Brain microvascular endothelial cell (primary cell): ENCODE data around the gene SASH1.

ENCODE experiments used
- DNase-seq: peaks from one replicate; pipeline ENCODE4 v3.0.0-alpha.2; 2020
- H3K27ac ChIP-seq: fragments of 250-450 bp; sonication (Bioruptor Pico); 2 replicates; pipeline ENCODE4 v1.5.1; 2020; ENCODE audit warnings: mild to moderate bottlenecking, moderate library complexity
- H3K27me3 ChIP-seq: fragments of 250-450 bp; sonication (Bioruptor Pico); replicated peaks from 2 replicates; pipeline ENCODE4 v1.5.1; 2020; ENCODE audit warnings: mild to moderate bottlenecking
- H3K36me3 ChIP-seq: fragments of 250-450 bp; sonication (Bioruptor Pico); replicated peaks from 2 replicates; pipeline ENCODE4 v1.5.1; 2020; ENCODE audit warnings: mild to moderate bottlenecking
- H3K4me3 ChIP-seq: 2 replicates; pipeline ENCODE4 v1.5.1; 2011; ENCODE audit warnings: low read depth, mild to moderate bottlenecking, control low read depth, low read length, moderate library complexity
- CTCF ChIP-seq: IDR thresholded peaks from 2 replicates; pipeline ENCODE4 v1.5.1; 2011; ENCODE audit warnings: low read depth, mild to moderate bottlenecking, moderate library complexity, low read length, control low read depth, inconsistent platforms; ENCODE audit errors: missing control alignments
- in situ Hi-C: cut with HindIII; loops from 2 replicates; pipeline ENCODE4 v1.10.0; 2017; ENCODE audit warnings: low sequenced_read_pairs, low pct_ligation_motif_present

SASH1 gene

DNA sequence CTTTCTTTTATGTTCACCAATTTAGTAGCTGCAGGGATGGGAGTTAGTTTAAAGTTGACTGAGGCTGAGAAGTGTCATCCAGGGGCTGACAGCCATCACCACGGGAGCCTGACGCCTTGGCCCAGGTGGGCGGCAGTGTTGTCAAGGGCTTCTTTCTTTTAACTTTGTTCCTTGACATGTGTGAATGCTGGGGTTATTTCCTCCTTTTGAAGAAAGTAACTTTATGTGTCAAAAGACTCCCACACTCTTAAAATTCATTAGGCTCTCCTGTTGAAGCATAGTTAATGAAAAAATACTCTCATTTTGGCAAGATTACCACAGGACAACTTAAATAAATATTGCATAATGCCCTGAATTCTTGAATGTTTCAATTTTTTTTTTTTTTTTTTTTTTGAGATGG, 50.0 kb downstream of the SASH1 start:
- no peak for DNase-seq
- Histone ChIP-seq H3K4me3 (no peak overlapping the region), H3K27ac (no peak overlapping the region), H3K36me3 (peaks cover 2% of the 10 kb centered on the region), H3K27me3 (no peaks in the 10 kb centered on the region)
- in situ Hi-C loops = no loop called here
- no peak for TF ChIP-seq CTCF

- in situ Hi-C loops = no loop called here
- no peaks in the 10 kb centered on the region for H3K27me3 ChIP-seq
- TF ChIP-seq CTCF = no peak
- H3K4me3 ChIP-seq = no peak overlapping the region
- H3K27ac ChIP-seq = no peak overlapping the region
- H3K36me3 ChIP-seq = peaks cover 2% of the 10 kb centered on the region
- DNase-seq = no peak
Measured at GRCh38 chr6:148395583-148396101, 53.0 kb downstream of the SASH1 start.

DNA sequence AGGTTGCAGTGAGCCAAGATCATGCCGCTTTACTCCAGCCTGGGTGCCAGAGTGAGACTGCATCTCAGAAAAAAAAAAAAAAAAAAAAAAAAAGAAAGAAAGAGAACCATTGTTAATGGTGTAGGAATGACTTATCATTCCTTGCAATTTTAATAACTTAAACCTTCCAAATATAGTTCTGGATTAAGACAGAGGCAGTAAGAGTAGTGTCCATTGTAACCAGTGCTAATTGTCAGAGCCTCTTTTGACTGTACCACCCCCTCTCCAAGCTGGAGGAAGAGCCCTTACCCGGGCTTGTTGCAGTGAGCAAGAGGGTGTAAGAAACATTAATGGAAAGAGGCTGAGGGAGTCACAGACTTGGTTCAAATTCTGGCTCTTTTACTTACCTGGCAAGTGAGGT, 53.8 kb downstream of the SASH1 start:
- DNase-seq = no peak
- H3K27me3 ChIP-seq = no peaks in the 10 kb centered on the region
- in situ Hi-C loops = no loop called here
- no peak for TF ChIP-seq CTCF
- H3K36me3 ChIP-seq = peaks cover 2% of the 10 kb centered on the region
- H3K27ac ChIP-seq = no peak overlapping the region
- no peak overlapping the region for H3K4me3 ChIP-seq

DNA sequence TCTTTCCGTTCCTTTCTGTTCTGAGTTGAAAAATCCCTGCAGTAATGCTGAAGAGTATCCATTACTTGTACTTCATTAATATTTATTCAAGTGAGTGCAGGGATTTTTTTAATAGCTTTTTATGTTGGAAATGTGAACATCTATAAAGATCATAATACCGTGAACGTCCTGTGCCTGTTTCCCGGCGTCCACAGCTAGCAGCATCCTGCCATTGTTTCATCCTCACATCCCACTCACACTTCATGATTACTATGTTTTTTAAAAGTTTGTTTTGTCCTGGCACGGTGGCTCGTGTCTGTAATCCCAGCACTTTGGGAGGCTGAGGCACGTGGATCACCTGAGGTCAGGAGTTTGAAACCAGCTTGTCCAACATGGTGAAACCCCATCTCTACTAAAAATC, 54.3 kb downstream of the SASH1 start:
- in situ Hi-C loops = no loop called here
- DNase-seq = no peak
- Histone ChIP-seq H3K27me3 (no peaks in the 10 kb centered on the region), H3K27ac (no peak overlapping the region), H3K4me3 (no peak overlapping the region), H3K36me3 (peaks cover 2% of the 10 kb centered on the region)
- no peak for TF ChIP-seq CTCF

GRCh38 chr6:148398244-148398643, 55.6 kb downstream of the SASH1 start:
- TF ChIP-seq CTCF = no peak
- H3K27ac ChIP-seq = no peak overlapping the region
- no peaks in the 10 kb centered on the region for H3K27me3 ChIP-seq
- no peak overlapping the region for H3K4me3 ChIP-seq
- H3K36me3 ChIP-seq = peaks cover 2% of the 10 kb centered on the region
- no peak for DNase-seq
- in situ Hi-C loops = no loop called here

DNA sequence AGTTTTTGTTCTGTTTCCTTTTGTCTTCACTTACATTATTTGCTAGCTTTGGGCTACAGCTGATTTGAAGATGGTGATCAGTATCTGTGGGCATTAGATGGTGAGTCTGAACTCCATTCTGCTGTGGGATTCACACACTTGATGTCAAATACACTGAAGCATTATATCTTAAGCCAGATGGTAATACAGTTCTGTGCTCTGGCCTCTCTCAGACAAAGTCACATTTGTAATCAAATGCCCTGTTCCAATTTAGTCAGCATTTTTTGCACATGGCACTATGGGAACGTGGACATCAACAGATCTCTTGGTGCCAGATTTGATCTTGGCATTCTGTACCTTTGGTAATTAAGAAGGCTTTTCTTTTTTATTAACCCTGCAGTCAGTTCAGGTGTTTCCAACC, 56.0 kb downstream of the SASH1 start:
- Histone ChIP-seq H3K27ac (no peak overlapping the region), H3K36me3 (peaks cover 2% of the 10 kb centered on the region), H3K4me3 (no peak overlapping the region), H3K27me3 (no peaks in the 10 kb centered on the region)
- no peak for TF ChIP-seq CTCF
- DNase-seq = no peak
- in situ Hi-C loops = no loop called here
